H1 (cell line): ENCODE results near the gene CDYL. TPM values are rescaled to one million over a fixed set of nuclear protein-coding genes. Genes with fewer than 3 reads are reported as not detected.

Experiments
- CTCF ChIA-PET: fragments of 300-600 bp; sonication (Branson Sonifier 250); formaldehyde crosslinking; loops from one replicate; lab custom pipeline; 2021; ENCODE audit not compliant: partially characterized antibody; lab: Charles Lee
- POLR2A ChIA-PET: fragments of 300-600 bp; sonication (Branson Sonifier 250); formaldehyde crosslinking; loops from one replicate; lab custom pipeline; 2021; ENCODE audit warnings: inconsistent platforms; ENCODE audit not compliant: partially characterized antibody; lab: Charles Lee
- DNase-seq, 2 experiments: peaks; one replicate each; pipeline versions ENCODE4 v3.0.0 to v3.0.0-alpha.2; 2010 to 2022; ENCODE audit warnings: low spot score in 2 of 2, low read depth in 1 of 2, mixed read lengths in 1 of 2
- FAIRE-seq: peaks from 2 replicates; lab custom pipeline; 2011; peaks lifted over from hg19 to GRCh38; lab: Jason Lieb, UNC
- H2AFZ ChIP-seq: 2 replicates; pipeline ENCODE4 v1.8.1; 2012; ENCODE audit warnings: low read length, inconsistent platforms
- H2AK5ac ChIP-seq: 2 replicates; pipeline ENCODE4 v1.6.1; 2013; ENCODE audit warnings: low read depth, low read length
- H2BK120ac ChIP-seq: replicated peaks from 2 replicates; pipeline ENCODE3; 2013; ENCODE audit warnings: low read depth, low read length, inconsistent platforms
- H2BK12ac ChIP-seq: 2 replicates; pipeline ENCODE4 v1.6.1; 2013; ENCODE audit warnings: low read depth, low read length
- H2BK15ac ChIP-seq: 2 replicates; pipeline ENCODE4 v1.6.1; 2013; ENCODE audit warnings: low read length
- H2BK20ac ChIP-seq: 2 replicates; pipeline ENCODE4 v1.6.1; 2013; ENCODE audit warnings: low read length
- H2BK5ac ChIP-seq: 2 replicates; pipeline ENCODE4 v1.6.1; 2013; ENCODE audit warnings: low read depth, low read length
- H3K14ac ChIP-seq: 2 replicates; pipeline ENCODE4 v1.6.1; 2013; ENCODE audit warnings: inconsistent platforms; ENCODE audit not compliant: insufficient read length
- H3K18ac ChIP-seq: 2 replicates; pipeline ENCODE4 v1.6.1; 2013; ENCODE audit warnings: low read length; ENCODE audit errors: extremely low read depth
- H3K23ac ChIP-seq: 2 replicates; pipeline ENCODE4 v1.6.1; 2013; ENCODE audit warnings: inconsistent platforms; ENCODE audit not compliant: insufficient read length
- H3K23me2 ChIP-seq: 2 replicates; pipeline ENCODE4 v1.6.1; 2013; ENCODE audit warnings: low read depth, low read length
- H3K27ac ChIP-seq: 2 replicates; pipeline ENCODE4 v1.6.1; 2011; ENCODE audit warnings: low read depth, low read length, inconsistent platforms
- H3K27me3 ChIP-seq, 4 experiments: replicated peaks in 1 of 4; 1 replicate in 1 of 4; 2 replicates in 3 of 4; pipeline versions ENCODE4 v1.6.1 to v1.8.1; 2011 to 2013; ENCODE audit warnings: low read length in 3 of 4, mild to moderate bottlenecking in 3 of 4, inconsistent platforms in 2 of 4, mixed read lengths in 2 of 4, moderate library complexity in 1 of 4; ENCODE audit not compliant: control insufficient read depth in 3 of 4, insufficient read depth in 3 of 4; ENCODE audit errors: extremely low read depth in 1 of 4
- H3K36me3 ChIP-seq, 4 experiments: 2 replicates each; pipeline versions ENCODE4 v1.6.1 to v1.8.1; 2011 to 2013; ENCODE audit warnings: mild to moderate bottlenecking in 4 of 4, low read length in 3 of 4, moderate library complexity in 2 of 4, control low read depth in 1 of 4, inconsistent platforms in 1 of 4; ENCODE audit not compliant: insufficient read depth in 4 of 4, control insufficient read depth in 2 of 4
- H3K4ac ChIP-seq: replicated peaks from 2 replicates; pipeline ENCODE3; 2013; ENCODE audit warnings: low read length, low read depth, mixed read lengths, inconsistent platforms; ENCODE audit not compliant: insufficient read length
- H3K4me1 ChIP-seq, 4 experiments: replicated peaks in 1 of 4; 1 replicate in 1 of 4; 2 replicates in 3 of 4; pipeline versions ENCODE4 v1.6.1 to v1.8.1; 2011 to 2013; ENCODE audit warnings: low read length in 3 of 4, inconsistent platforms in 2 of 4, mixed read lengths in 1 of 4; ENCODE audit not compliant: insufficient read depth in 4 of 4, control insufficient read depth in 3 of 4
- H3K4me2 ChIP-seq, 2 experiments: 2 replicates each; pipeline versions ENCODE4 v1.6.1 to v1.8.1; 2011 to 2013; ENCODE audit warnings: low read depth in 2 of 2, low read length in 2 of 2, control low read depth in 1 of 2, inconsistent platforms in 1 of 2, mild to moderate bottlenecking in 1 of 2; ENCODE audit not compliant: insufficient read depth in 1 of 2
- H3K4me3 ChIP-seq, 4 experiments: fragments of 200-600, 300-600 bp in 1 of 4; sonication (generic), shearing (Covaris generic), sonication (Bioruptor Twin) in 1 of 4; 2 replicates each; pipeline versions ENCODE4 v1.5.1 to v1.8.1; 2011 to 2016; ENCODE audit warnings: low read length in 4 of 4, low read depth in 3 of 4, control low read depth in 2 of 4, inconsistent platforms in 2 of 4, mild to moderate bottlenecking in 2 of 4, mixed read lengths in 1 of 4, moderate library complexity in 1 of 4; ENCODE audit not compliant: insufficient read depth in 2 of 4; ENCODE audit errors: extremely low read depth in 1 of 4
- H3K56ac ChIP-seq: replicated peaks from 2 replicates; pipeline ENCODE3; 2013; ENCODE audit warnings: low read depth, mild to moderate bottlenecking, mixed read lengths, low read length, inconsistent platforms; ENCODE audit not compliant: insufficient read length
- H3K79me1 ChIP-seq: 2 replicates; pipeline ENCODE4 v1.6.1; 2013; ENCODE audit warnings: low read depth, low read length, control low read depth
- H3K79me2 ChIP-seq, 2 experiments: 2 replicates each; pipeline versions ENCODE4 v1.6.1 to v1.8.1; 2012 to 2013; ENCODE audit warnings: low read length in 2 of 2, mild to moderate bottlenecking in 2 of 2, inconsistent platforms in 1 of 2; ENCODE audit not compliant: insufficient read depth in 2 of 2, control insufficient read depth in 1 of 2
- H3K9ac ChIP-seq, 4 experiments: replicated peaks in 1 of 4; 1 replicate in 1 of 4; 2 replicates in 3 of 4; pipeline versions ENCODE4 v1.6.1 to v1.8.1; 2011 to 2013; ENCODE audit warnings: low read depth in 3 of 4, low read length in 3 of 4, control low read depth in 2 of 4, mild to moderate bottlenecking in 2 of 4, moderate library complexity in 2 of 4, inconsistent platforms in 1 of 4; ENCODE audit errors: extremely low read depth in 1 of 4
- H3K9me3 ChIP-seq, 2 experiments: 2 replicates each; pipeline versions ENCODE4 v1.6.1 to v1.8.1; 2012 to 2013; ENCODE audit warnings: mild to moderate bottlenecking in 2 of 2, moderate library complexity in 2 of 2, control low read depth in 1 of 2, inconsistent platforms in 1 of 2, low read depth in 1 of 2, low read length in 1 of 2, mixed read lengths in 1 of 2; ENCODE audit not compliant: insufficient read depth in 2 of 2
- H4K20me1 ChIP-seq, 2 experiments: replicated peaks in 1 of 2; 2 replicates each; pipeline versions ENCODE3 to v1.8.1; 2011 to 2013; ENCODE audit warnings: inconsistent platforms in 2 of 2, low read length in 2 of 2, mild to moderate bottlenecking in 1 of 2; ENCODE audit not compliant: insufficient read depth in 2 of 2, control insufficient read depth in 1 of 2
- H4K5ac ChIP-seq: 2 replicates; pipeline ENCODE4 v1.6.1; 2013; ENCODE audit warnings: low read length, low read depth, mixed read lengths, inconsistent platforms; ENCODE audit not compliant: insufficient read length
- H4K8ac ChIP-seq: 2 replicates; pipeline ENCODE4 v1.8.0; 2013; ENCODE audit warnings: mild to moderate bottlenecking, moderate library complexity, low read length, inconsistent platforms; ENCODE audit not compliant: insufficient read depth; ENCODE audit errors: extremely low read depth
- H4K91ac ChIP-seq: replicated peaks from 2 replicates; pipeline ENCODE3; 2013; ENCODE audit warnings: low read length, mixed read lengths, inconsistent platforms; ENCODE audit not compliant: insufficient read length
- RAD21 ChIP-seq, 2 experiments: IDR thresholded peaks in 1 of 2; conservative IDR thresholded peaks in 1 of 2; 2 replicates each; pipeline ENCODE4 v1.6.1; 2011; ENCODE audit warnings: low read depth in 2 of 2, low read length in 2 of 2, improper control_type of control experiment in 1 of 2, inconsistent platforms in 1 of 2, mild to moderate bottlenecking in 1 of 2, moderate library complexity in 1 of 2
- RNF2 ChIP-seq: fragments of 200-900, 300-1000 bp; sonication (generic); IDR thresholded peaks from 2 replicates; pipeline ENCODE4 v1.7.1; 2016; ENCODE audit warnings: borderline replicate concordance, low read depth, mild to moderate bottlenecking, antibody characterized with exemption, low read length; ENCODE audit not compliant: poor library complexity, severe bottlenecking; ENCODE audit errors: missing control alignments
- WGBS, 2 experiments: shearing (Covaris generic) in 1 of 2; methylation state at CpG; one replicate each; pipeline versions ENCODE4 v1.1.6 to v1.1.7; 2013 to 2015; ENCODE audit warnings: low lambda C conversion rate in 2 of 2, mixed read lengths in 2 of 2, inconsistent platforms in 1 of 2, low coverage in 1 of 2, missing lambda C conversion rate in 1 of 2; ENCODE audit not compliant: insufficient replicate concordance in 2 of 2, insufficient coverage in 1 of 2, insufficient read length in 1 of 2; ENCODE audit errors: extremely low coverage in 1 of 2, missing lambda C conversion rate in 1 of 2; 5-methylcytosine and 5-hydroxymethylcytosine counted together
- polyA plus RNA-seq, 7 experiments: library from polyadenylated mRNA; depleted of rRNA in 3 of 7; stranded (reverse) in 5 of 7; unstranded in 2 of 7; fragments of >200 nt in 5 of 7; fragments of 200-250 nt in 2 of 7; gene quantifications; 1 replicate in 5 of 7; 2 replicates in 1 of 7; 4 replicates in 1 of 7; pipeline versions ENCODE4 v1.2.1 to v1.2.3, GENCODE V29; 2011 to 2013; ENCODE audit warnings: missing spikeins in 2 of 7, mixed read lengths in 2 of 7
- total RNA-seq: library from RNA; stranded (reverse); fragmentation: NEBNext Ultra II Directional; extraction: Animal tissue kit (Norgen Biotek cat#: 25700); gene quantifications from 2 replicates; pipeline ENCODE4 v1.2.1, GENCODE V29; 2021
- TF ChIP-seq, protein P1 (sequence below), 3 experiments: IDR thresholded peaks; 1 replicate in 2 of 3; 2 replicates in 1 of 3; pipeline versions ENCODE4 v1.5.1 to v1.6.1; 2011; ENCODE audit warnings: low read length in 3 of 3, mild to moderate bottlenecking in 3 of 3, inconsistent platforms in 2 of 3, low read depth in 1 of 3, moderate library complexity in 1 of 3; ENCODE audit not compliant: insufficient read depth in 1 of 3; ENCODE audit errors: control extremely low read depth in 1 of 3

The CDYL gene
- total and polyA plus RNA-seq, 2 of the 8 experiments (the other 6 are each of a cell fraction or from before 2014, with no cell fraction given): 56.4 to 119 TPM

DNA sequence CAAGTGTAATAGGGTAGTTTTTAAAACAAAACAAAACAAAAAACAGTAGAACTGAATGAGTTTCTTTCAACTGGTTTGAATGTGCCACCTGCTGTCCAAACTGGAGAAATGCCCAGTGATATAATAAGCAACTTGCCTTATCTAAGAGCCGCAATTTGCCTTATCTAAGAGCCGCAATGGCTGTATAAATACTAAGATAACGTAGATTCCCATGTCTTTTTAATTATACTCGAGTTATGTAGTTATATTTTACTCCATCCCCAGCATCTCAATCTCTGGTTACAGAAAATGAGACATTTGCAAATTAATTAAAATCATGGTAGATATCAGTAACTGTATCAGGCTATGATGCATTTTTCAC, 160.5 kb downstream of the CDYL start:
- H3K4me2 ChIP-seq: no peak overlapping the region
- H3K14ac ChIP-seq: no peak overlapping the region
- H2BK20ac ChIP-seq: no peak overlapping the region
- no peaks in the 10 kb centered on the region for H3K27me3 ChIP-seq
- no peak for FAIRE-seq
- H2BK120ac ChIP-seq: no peak overlapping the region
- no peak overlapping the region for H4K8ac ChIP-seq
- no peak overlapping the region for H2BK5ac ChIP-seq
- no peak overlapping the region for H3K27ac ChIP-seq
- H4K91ac ChIP-seq: no peak overlapping the region
- no peak overlapping the region for H3K23ac ChIP-seq
- H2AK5ac ChIP-seq: no peak overlapping the region
- no peaks in the 10 kb centered on the region for H3K23me2 ChIP-seq
- no peak overlapping the region for H3K9ac ChIP-seq
- no peaks in the 10 kb centered on the region for H3K9me3 ChIP-seq
- peaks cover 3 to 84% of the 10 kb centered on the region in 2 experiments; a peak in 3 of 4 replicates for H3K79me2 ChIP-seq
- no peak overlapping the region for H2AFZ ChIP-seq
- TF ChIP-seq, protein P1, sequence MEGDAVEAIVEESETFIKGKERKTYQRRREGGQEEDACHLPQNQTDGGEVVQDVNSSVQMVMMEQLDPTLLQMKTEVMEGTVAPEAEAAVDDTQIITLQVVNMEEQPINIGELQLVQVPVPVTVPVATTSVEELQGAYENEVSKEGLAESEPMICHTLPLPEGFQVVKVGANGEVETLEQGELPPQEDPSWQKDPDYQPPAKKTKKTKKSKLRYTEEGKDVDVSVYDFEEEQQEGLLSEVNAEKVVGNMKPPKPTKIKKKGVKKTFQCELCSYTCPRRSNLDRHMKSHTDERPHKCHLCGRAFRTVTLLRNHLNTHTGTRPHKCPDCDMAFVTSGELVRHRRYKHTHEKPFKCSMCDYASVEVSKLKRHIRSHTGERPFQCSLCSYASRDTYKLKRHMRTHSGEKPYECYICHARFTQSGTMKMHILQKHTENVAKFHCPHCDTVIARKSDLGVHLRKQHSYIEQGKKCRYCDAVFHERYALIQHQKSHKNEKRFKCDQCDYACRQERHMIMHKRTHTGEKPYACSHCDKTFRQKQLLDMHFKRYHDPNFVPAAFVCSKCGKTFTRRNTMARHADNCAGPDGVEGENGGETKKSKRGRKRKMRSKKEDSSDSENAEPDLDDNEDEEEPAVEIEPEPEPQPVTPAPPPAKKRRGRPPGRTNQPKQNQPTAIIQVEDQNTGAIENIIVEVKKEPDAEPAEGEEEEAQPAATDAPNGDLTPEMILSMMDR (IDR thresholded peaks at IDR 0.05; ENCODE audit: control extremely low read depth in 1 of 3, insufficient read depth in 1 of 3, low read depth in 1 of 3, low read length in 3 of 3): peak in 2 of 3 experiments; percentile 16 to 41; a peak in 2 of 4 replicates
- TF ChIP-seq RNF2 (no peak), RAD21 (IDR thresholded peaks at IDR 0.05 in 1 of 2, conservative IDR thresholded peaks at IDR 0.05 in 1 of 2; ENCODE audit: low read depth in 2 of 2, low read length in 2 of 2) (peak; percentile 58 to 59)
- TF ChIP-seq, all 59 proteins: peak for 2
- WGBS, 2 experiments: 85% methylated on average over 4 of the region's 4 CpGs; no CpG with 5 or more reads in 1 of the 2 experiments
- H2BK15ac ChIP-seq: no peak overlapping the region
- DNase-seq: no peak
- H3K56ac ChIP-seq: no peak overlapping the region
- peaks cover 0 to 16% (median 3%) of the 10 kb centered on the region in 4 experiments; a peak in 3 of 8 replicates for H3K36me3 ChIP-seq
- peaks cover 3 to 8% (median 5%) of the 10 kb centered on the region in 4 experiments for H3K4me1 ChIP-seq
- peaks cover 17% of the 10 kb centered on the region for H3K79me1 ChIP-seq
- H3K4ac ChIP-seq: no peak overlapping the region
- peaks cover 19 to 22% of the 10 kb centered on the region in 2 experiments for H4K20me1 ChIP-seq
- H3K18ac ChIP-seq: no peak overlapping the region
- CTCF ChIA-PET: interaction anchor here (1.0 to 2.2 kb wide), 8 partner anchors 9 to 93 kb away, joined by 3 to 14 read pairs (median 4); no protein-coding TSS in a partner anchor
- H4K5ac ChIP-seq: no peak overlapping the region
- POLR2A ChIA-PET: no interaction called here
- H3K4me3 ChIP-seq: no peak overlapping the region
- no peak overlapping the region for H2BK12ac ChIP-seq
